ENCODE results near the gene CHSY1.
A peak's percentile ranks its signal among the peaks of the same experiment; 100 is the strongest.

Gene CHSY1

DNA sequence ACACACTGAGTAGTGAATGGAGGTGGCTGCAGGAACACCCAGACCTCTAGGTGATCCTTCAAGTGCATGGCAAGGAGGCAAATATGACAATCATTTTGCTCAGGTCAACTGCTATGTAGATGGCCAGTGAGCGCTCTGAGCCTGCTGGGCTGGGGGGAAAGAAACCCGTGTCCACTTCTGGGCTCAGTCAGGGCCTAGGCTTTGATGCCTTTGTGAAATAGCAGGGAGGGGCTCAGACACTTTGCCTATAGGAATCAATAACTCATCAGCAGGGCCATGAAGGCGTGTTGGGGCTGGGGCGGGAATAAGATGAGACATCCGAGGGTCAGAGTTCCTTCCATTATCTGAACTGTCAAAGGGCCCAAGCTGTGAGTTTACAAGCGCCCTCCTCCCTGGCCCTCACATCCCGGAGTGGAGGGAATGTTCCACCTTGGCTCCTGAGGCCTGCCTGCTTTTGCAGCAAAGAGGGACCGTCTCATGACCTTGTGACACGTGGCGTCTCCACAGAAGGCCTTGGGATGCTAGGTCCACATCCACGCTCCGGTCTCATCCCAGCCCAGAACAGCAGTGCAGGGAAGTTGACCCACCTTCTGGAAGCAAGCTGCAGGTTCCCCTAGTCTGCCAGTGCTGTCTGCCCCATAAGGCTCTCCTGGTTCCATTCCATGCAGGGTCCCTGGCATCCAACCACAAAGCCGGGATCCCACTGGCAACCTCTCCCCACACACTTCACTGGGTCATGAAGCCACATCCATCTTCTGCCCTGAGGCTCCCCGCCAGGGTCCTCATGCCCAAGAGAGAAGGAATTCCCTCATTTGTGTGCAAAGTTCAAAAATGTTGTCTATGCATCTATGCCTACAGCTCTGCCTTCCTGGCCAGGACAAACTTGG, 78.4 kb downstream of the CHSY1 start:
- DNase-seq (ENCODE audit: low spot score) (no peak), FAIRE-seq (no peak)

DNA sequence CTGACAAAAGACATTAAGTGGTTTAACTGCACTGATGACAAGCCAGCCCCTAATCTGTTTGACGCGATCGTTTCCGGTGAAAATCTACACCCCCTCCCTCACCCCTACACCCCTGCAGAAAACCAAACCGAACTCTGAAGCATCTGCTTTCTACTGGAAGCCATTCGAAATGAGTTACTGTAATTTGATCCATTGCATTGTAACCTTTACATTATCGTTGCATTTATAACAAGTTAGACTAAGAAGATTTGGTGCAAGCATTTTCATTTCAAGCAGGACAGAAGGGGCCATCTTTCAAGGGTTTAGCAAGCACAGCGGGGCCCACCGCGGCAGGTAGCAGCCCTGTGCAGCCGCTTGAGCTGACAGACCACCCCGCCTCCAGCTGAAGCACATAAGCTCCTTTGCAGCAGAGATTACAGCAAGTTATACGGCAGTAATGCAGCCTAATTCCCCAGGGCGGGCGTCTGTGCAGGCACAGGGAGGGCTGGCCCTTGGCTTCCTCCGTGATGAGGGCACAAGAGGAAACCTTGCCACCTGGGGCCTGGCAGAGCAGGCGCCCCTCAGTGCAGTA, 79.3 kb downstream of the CHSY1 start:
- FAIRE-seq, result no peak

DNA sequence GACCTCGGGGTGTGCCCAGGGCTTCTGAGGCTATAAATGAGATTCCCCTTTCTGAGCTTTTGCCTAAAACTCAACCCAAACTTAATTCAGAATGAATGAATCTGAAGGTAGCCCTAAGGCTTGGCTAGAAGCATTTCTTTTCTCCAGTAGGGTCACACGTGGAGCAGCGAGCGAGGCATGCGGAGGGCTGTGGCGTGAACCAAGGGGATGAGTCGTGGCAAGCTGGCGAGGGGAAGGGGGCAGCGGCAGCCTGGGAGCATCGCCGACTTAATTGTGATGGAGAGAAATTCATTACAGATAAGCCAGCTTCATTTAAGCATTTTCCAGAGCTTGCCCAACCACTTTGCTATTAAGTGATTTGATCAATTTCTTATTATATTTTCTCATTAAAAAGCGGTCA, 79.9 kb downstream of the CHSY1 start:
- no peak for FAIRE-seq
- DNase-seq (ENCODE audit: low spot score), result no peak

More for the DNA sequence above, 79.3 kb downstream of the CHSY1 start:
- no peak for DNase-seq (ENCODE audit: low spot score)

DNA sequence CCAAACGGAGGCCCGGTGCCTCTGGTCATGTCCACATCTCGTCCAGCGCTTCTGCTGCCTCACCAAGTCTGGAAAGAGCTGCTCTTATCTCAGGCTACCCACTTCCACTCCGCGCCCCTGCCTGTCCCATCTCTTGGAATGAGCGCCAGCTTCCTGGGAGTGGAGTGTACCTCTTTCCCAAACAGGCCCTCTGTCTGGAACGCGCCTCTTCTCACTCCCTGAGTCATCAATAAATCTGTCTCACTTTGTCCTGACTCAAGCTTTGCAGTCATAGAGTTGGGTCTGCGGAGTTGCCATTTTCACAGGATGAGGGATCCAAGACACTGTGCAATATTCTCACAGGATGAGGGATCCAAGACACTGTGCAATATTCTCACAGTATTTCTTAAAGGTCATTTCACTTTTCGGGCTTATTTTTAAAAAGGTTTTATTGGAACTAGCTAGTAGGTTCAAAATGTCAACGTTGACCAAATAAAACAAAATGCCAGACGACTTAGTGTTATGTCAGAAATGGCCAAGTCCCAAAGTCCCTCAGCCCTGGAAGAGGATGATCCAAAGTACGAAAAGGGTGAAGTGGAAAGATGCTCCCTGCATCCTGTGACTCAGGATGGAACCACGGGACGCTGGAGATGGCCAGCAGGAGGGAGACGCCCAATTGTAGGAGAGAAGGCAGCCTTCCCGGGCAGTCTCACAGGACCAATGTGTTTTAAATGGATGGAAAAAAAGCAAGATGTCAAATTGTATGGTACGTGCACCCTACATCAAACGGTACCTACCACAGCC, 81.1 kb downstream of the CHSY1 start:
- FAIRE-seq (no peak), DNase-seq (ENCODE audit: low spot score) (no peak)

DNA sequence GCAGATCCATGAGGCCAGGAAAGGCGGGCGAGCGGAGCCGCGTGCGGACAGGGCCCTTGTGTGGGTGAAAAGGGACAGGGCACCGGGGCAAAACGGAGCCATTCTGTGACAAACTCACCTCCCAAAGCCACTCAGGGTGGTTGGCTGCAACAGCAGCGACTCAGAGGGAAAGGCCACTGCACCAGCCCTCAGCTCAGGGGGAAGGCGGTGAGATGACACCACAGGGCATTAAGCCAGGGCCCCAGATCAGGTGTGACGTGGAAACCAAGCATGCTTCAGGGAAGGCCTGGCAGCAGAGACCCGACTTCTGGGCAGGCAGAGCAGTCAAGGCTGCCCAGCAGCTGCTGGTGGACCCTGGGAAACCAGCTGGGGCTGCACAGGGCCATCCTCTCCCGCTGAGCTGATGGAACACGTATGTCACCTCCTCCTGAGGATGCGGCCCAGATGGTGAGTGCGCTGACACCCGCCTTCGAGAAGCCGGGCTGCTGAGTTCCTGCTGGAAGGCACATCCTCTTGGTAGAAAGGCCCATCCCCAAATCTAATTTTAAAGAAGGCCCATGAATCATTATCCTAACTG, 82.3 kb downstream of the CHSY1 start:
- FAIRE-seq (no peak), DNase-seq (ENCODE audit: low spot score) (peak; percentile 70)

DNA sequence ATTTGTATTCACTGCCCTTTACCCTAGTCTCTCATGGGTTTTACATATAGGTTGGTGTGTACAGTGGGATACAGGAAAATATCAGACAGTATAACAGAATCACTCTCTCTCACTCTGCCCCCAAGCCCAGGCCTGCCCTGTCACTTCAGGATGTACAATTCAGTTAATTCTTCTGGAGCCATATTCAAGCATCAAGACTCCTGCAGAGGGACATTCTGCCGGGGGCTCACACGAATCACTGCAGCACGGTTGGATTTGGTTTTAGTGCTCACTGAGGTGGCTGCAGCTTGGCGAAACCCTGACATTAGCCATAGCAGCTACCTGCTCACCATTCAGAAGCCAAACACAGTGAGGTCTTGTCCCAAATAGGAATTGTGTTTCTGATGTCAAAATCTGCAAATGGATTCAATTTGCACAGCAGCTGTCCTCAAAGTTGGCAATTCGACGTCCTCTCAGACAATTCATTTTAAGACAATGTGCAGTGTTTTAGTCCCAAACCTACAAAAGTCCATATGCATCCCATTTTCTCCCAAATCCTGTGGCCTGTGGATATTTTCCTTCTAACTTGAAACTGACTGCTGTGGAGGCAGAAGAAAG, 82.9 kb downstream of the CHSY1 start:
- DNase-seq (ENCODE audit: low spot score) (no peak), FAIRE-seq (no peak)

DNA sequence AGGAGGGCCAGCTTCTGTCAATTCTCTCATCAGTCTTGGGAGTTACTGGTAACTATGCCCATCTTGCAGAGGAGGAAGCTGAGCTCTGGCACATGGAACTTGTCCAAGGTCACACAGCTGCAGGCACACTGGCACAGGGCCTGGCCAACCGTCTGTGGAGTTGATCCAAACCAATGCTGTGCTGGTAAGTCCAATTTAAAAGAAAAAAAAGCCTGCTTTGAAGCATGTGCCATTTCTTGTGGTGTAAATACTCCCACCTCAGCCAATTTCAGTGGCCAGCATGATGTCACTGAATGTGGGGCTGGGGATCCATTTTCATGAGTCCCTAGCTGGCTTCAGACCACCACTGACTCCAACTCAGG, 83.4 kb downstream of the CHSY1 start:
- FAIRE-seq (no peak), DNase-seq (ENCODE audit: low spot score) (no peak)

DNA sequence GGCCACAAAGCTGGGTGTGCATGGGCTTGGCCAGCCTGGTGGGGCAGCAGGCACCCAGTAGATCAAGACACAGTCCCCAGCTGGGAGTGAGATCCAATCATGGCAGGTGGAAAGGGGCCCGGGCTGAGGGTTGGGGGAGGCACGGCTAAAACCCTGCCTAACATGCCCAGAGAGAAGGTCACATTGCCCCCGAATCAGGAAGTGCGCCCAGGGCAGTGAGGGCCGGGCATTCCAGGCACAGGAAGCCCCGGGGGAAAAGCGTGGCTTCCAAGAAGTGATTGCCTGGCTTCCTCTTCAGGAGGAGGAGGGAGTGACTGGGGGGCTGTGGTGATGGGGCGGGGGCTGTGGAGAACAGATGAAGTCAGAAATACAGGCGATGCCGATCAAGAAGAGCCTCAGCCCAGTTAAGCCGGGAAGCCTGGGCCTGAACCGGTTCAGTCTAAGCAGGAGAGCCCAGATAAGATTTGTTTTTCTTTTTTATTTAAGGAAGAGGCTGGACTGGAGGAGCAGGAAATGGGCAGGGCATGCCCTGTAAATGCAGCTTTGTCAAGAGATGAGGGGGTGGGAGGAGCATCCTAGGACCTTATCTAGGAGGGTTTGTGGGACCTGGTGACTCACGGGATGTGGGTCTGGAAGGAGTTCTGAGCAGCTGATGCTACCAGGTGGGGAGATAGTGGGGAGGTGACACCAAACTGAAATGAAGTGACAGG, 83.9 kb downstream of the CHSY1 start:
- DNase-seq (ENCODE audit: low spot score) (peak; percentile 90), FAIRE-seq (peak; percentile 85)

DNA sequence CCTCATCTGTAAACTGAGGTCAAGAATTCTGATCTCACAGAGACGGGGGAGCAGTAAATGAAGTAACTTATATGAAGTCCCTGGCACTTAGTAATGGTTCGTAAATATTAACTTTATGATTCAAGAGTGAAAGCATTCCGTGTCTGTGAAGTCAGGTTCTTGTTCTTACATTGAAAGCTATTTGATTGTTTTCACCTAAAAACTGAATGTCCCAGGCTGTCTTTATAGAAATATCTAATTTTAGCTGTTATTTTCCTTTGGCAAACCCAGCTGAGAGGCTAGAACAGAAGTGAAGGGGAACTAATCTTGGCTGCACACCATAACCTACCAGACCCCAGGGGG, 84.5 kb downstream of the CHSY1 start:
- FAIRE-seq (peak; percentile 15), DNase-seq (ENCODE audit: low spot score) (peak; percentile 33)

DNA sequence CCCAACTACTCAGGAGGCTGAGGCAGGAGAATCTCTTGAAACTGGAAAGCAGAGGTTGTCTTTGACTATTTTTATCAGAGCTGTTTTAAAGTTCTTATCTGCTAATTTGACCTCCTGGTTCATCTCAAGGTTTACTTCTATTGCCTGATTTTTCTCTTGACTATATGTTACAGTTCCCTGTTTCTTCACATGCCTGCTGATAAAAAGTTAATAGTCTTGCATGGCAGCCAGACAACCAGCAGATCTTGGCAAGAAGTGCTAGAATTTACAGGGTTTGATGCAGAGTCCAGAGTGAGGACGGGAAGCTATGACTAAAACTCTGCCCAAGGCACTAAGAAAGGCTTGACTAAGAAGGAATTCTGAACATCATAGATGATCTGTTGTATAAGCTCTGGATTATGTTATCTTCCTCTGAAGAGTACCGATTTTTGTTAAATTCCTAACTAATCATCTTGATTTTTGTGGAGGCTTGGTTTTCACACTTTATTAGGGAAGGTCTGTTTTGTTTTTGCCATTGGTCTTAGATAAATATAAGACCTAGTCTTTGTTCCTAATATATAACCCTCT, 85.9 kb downstream of the CHSY1 start:
- DNase-seq (ENCODE audit: low spot score) (no peak), FAIRE-seq (no peak)

DNA sequence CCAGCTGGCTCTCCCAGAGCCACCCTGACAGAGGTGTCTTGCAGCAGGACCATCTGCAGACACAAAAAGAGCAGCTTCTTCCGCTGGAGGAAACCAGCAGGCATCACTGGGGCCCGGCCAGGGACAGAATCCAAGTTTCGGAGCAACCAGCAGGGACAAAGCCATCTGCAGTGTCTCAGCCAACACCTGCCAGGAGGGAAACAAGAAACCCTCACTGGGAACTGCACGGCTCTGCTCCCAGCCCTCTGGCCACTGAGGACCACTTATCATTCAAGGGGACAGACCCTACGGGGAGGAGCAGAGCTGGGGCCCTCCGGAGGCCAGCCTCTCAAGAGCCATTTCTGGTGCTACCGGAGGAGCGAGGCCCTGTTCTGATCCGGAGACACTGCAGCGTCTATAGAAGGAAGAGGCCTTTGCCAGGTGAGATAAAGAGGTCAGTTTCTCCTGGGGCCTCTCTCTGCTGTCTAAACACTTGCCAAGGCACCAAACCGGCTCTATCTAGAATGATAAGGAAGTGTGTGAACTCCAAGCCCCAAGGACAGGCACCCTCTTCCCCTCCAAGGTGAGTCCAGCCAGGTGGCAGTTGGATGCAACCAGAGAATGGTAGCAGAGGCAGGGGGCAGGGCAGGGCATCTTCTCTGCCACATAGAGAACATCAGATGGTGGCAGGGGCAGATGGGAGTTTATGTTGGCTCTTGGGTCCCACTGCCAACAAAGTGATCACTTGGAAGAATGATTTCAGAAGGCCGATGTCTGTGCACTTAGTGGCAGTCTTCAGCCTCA, 89.0 kb downstream of the CHSY1 start:
- no peak for DNase-seq (ENCODE audit: low spot score)

DNA sequence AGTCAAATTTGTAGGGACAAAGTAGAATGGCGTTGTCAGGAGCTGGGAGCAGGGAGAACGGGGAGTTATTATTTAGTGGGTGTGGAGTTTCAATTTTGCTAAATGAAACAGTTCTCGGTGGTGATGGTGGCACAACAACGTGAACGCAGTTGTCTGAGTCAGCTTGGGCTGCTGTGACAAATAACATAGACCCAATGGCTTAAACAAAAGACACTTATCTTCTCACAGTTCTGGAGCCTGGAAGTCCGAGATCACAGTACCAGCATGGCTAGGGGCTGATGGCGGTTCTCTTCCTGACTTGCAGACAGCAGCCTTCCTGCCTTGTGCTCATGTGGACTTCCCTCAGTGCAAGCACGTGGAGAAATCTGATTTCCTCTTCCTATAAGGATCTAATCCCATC, 90.2 kb downstream of the CHSY1 start:
- no peak for FAIRE-seq
- DNase-seq (ENCODE audit: low spot score), result no peak

More for the DNA sequence above, 89.0 kb downstream of the CHSY1 start:
- no peak for FAIRE-seq

DNA sequence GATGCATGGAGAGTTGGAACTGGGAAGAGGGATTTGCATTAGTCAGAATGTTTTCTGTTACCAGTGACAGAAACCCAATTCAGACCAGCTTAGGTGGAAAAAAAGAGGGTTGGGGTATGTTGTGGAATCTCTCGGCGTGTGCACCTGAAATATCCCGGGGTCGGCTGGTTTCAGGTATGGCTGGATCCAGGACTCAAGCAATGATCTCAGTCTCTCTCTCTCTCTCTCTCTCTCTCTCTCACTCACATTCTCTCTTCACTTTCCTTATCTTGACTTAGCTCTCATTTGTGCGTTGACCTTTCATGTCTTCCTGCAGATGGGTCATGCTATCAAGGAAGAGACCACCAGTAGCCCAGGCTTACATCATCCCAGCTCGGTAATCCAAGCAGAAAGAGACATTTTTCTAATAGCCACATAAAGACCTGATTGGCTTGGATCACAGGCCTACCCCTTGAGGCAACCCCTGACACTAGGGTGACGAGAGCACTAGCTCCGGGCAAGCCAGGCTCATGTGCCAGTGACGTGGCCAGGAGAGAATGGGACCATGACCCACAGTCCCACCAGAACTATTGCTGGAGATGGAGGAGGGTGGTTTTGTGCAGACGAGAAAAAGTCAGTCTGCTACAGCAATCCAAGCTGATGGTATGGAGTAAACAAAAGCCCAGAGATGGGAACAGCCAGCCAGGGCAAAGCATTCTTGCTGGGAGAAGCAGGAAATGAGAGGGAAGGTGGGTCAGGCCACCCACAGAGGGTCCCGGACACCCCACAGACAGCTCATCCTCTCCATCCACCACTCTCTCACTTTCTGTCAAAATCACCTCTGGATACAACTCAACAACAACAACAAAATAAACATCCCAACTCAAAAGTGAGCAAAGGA, 91.7 kb downstream of the CHSY1 start:
- DNase-seq (ENCODE audit: low spot score), result no peak
- no peak for FAIRE-seq

DNA sequence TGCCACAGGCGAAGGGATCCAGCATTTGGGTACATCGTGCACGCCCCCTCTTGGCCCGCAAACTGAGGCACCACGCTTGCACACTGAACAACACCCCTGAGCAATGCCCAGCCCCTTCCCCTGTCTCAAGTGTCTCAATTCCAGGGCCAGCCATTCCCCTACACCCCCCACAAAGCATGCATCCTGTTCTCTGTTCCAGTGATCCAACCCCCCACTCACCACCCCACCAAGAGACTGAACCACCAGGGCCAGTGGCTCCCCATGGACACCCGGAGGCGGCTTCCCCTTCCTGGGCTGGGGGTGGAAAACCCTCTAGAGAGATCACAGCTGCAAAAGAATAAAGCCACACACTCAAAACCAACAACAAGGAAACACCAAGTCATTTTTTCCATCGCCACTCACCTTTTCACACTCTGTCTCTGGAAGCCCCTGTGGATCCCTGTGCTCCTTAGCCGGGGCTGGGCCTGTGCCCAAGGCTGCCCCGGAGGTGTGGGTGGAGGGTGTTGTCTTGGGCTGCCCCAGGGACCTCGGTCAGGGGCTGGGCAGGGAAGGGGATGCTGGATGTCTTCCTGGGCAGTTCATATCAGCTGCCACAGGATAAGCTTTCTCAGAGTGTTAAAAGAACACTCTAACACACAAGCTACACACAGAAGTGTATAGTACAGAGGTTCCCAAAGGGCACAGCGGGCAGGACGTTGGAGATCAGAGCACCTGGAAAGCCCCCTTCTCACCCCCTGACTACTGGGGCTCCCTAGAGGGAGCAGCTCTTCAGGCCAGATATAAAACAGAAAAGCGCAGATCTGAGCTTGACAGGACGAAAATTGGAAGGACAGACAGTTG, 92.5 kb downstream of the CHSY1 start:
- DNase-seq (ENCODE audit: low spot score), result no peak

DNA sequence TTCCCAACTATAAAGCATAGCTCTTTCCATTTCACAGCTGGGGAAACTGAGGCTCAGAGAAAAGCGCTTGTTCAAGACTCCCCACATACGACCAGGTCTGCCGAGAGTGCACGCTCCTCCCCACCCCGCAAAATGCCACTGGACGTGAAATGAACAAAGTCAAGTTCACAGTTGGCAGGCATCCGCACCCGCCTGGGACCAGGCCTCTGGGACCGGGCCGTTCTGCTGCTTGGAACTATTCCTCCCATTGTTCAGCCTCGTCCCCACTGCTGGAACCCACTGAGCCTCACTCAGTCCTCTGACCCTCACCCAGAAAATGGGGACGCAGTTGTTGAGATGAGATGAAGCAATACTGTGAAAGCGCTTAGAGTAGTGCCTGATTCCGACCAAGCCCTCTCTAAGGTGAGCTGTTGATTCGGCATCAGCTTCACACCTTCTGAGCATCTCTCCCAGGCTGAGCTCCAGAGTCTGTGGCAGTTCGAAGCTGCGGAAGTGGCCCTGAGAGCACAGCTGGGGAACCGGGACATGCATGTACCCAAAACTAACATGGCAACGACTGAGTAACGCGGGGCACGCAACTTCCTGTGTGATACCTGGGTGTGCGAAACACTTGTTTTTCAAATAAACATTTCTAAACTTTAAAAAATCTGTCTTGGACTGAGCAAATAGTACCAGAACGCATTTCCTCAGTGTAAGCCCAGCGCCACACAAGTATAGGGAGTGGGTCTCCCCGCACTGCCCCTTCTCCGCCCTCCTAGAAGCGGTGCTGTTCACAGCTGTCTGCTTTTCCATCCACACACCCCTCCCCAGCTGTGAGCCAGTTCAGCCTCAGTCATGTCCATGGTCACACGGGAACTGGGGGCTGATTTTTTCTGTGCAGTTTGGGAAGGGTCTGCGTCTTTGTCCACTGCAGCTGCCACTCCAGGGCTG, 93.4 kb downstream of the CHSY1 start:
- DNase-seq (ENCODE audit: low spot score) (no peak), FAIRE-seq (no peak)

More for the DNA sequence above, 92.5 kb downstream of the CHSY1 start:
- FAIRE-seq, result no peak

DNA sequence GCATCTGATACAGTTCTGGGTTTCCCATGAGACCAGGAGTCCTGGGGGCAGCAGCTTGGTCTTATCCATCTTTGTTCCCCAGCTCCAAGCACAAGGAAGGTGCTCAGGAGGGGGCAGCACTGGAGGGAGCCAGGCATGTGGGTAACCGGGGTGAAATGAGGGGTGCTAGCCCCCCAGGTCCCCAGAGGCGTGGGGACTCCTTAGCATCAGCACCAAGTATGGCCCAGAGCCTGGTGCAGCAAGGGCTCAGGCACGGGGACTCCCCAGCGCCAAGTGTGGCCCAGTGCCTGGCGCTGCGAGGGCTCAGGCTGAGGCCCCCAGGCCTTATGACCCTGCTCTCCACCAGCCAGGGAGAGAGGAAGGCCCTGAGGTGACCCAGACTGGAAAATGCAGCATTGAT, 94.1 kb downstream of the CHSY1 start:
- DNase-seq (ENCODE audit: low spot score) (no peak), FAIRE-seq (no peak)
